ENCODE results near the gene TRIM5. TPM values are rescaled to one million over a fixed set of nuclear protein-coding genes. Genes with fewer than 3 reads are reported as not detected.

Gene TRIM5
- total RNA-seq, 4 donors from 2014 or later, result 4.4 to 50.4 (median 37.4) TPM

GRCh38 chr11:5674391-5674790 lies 10.5 kb downstream of the TRIM5 start:
- no peak for TF ChIP-seq CTCF (IDR thresholded peaks at IDR 0.05)
- no peak for TF ChIP-seq POLR2A (IDR thresholded peaks at IDR 0.05)
- no peak overlapping the region for H3K27ac ChIP-seq
- DNase-seq, result no peak
- H3K27me3 ChIP-seq, result no peaks in the 10 kb centered on the region
- H3K36me3 ChIP-seq, result no peaks in the 10 kb centered on the region
- intact Hi-C loops (cut with DNase I; ENCODE audit: low total_unique reads), result no loop called here
- no peaks in the 10 kb centered on the region for H3K4me1 ChIP-seq
- no peaks in the 10 kb centered on the region for H3K9me3 ChIP-seq
- no peak overlapping the region for H3K4me3 ChIP-seq

- intact Hi-C loops (cut with DNase I; ENCODE audit: low total_unique reads), result no loop called here
- no peaks in the 10 kb centered on the region for H3K27me3 ChIP-seq
- no peak overlapping the region for H3K4me3 ChIP-seq
- DNase-seq, result no peak
- H3K36me3 ChIP-seq, result no peaks in the 10 kb centered on the region
- TF ChIP-seq POLR2A (IDR thresholded peaks at IDR 0.05) (no peak), CTCF (IDR thresholded peaks at IDR 0.05) (no peak)
- no peaks in the 10 kb centered on the region for H3K9me3 ChIP-seq
- H3K4me1 ChIP-seq, result no peaks in the 10 kb centered on the region
- no peak overlapping the region for H3K27ac ChIP-seq
Observed at GRCh38 chr11:5671831-5672230, 13.0 kb downstream of the TRIM5 start.

- H3K36me3 ChIP-seq, result no peaks in the 10 kb centered on the region
- no peak overlapping the region for H3K27ac ChIP-seq
- no peaks in the 10 kb centered on the region for H3K27me3 ChIP-seq
- intact Hi-C loops (cut with DNase I; ENCODE audit: low total_unique reads), result no loop called here
- TF ChIP-seq POLR2A (IDR thresholded peaks at IDR 0.05) (no peak), CTCF (IDR thresholded peaks at IDR 0.05) (no peak)
- no peak for DNase-seq
- no peaks in the 10 kb centered on the region for H3K9me3 ChIP-seq
- H3K4me3 ChIP-seq, result no peak overlapping the region
- H3K4me1 ChIP-seq, result no peaks in the 10 kb centered on the region
Observed at GRCh38 chr11:5666402-5666793, 18.5 kb downstream of the TRIM5 start.

- Histone ChIP-seq H3K4me3 (no peak overlapping the region), H3K9me3 (no peaks in the 10 kb centered on the region), H3K27ac (no peak overlapping the region), H3K36me3 (no peaks in the 10 kb centered on the region), H3K4me1 (no peaks in the 10 kb centered on the region), H3K27me3 (no peaks in the 10 kb centered on the region)
- intact Hi-C loops (cut with DNase I; ENCODE audit: low total_unique reads), result no loop called here
- no peak for DNase-seq
- TF ChIP-seq CTCF (IDR thresholded peaks at IDR 0.05), result no peak
- no peak for TF ChIP-seq POLR2A (IDR thresholded peaks at IDR 0.05)
Observed at GRCh38 chr11:5665746-5666401, 19.0 kb downstream of the TRIM5 start.

GRCh38 chr11:5665051-5665570 lies 19.8 kb downstream of the TRIM5 start:
- H3K27ac ChIP-seq, result no peak overlapping the region
- no peaks in the 10 kb centered on the region for H3K27me3 ChIP-seq
- DNase-seq, result no peak
- H3K4me1 ChIP-seq, result no peaks in the 10 kb centered on the region
- no peak overlapping the region for H3K4me3 ChIP-seq
- intact Hi-C loops (cut with DNase I; ENCODE audit: low total_unique reads), result no loop called here
- no peaks in the 10 kb centered on the region for H3K9me3 ChIP-seq
- TF ChIP-seq POLR2A (IDR thresholded peaks at IDR 0.05) (no peak), CTCF (IDR thresholded peaks at IDR 0.05) (no peak)
- H3K36me3 ChIP-seq, result no peaks in the 10 kb centered on the region
